Epidermal melanocyte (primary cell): ENCODE results near the gene NEURL1B.
A peak's percentile ranks its signal among the peaks of the same experiment; 100 is the strongest.

Experiments used
- DNase-seq: peaks from one replicate; pipeline ENCODE4 v3.0.0; 2011; ENCODE audit warnings: low spot score; ENCODE audit not compliant: insufficient read length

Gene NEURL1B

GRCh38 chr5:172714491-172715420, 73.7 kb downstream of the NEURL1B start:
- peak; percentile 67 for DNase-seq

DNA sequence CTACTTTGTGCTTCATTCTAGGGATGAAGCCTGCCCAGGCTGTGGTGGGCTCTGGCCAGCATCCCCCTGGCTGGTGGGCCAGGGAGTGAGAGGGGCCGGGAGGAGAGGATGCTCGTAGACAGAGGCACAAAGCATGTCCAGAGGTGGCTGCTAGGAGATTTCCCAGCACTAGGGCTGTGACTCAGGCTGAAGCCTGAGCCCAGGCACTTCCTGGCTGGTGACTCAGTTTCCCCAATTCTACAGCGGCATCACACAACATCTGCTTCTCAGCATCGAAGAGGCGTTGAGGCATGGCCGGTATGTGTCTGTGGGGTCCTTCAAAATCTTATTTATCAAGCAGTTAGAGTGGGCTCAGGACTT, 74.3 kb downstream of the NEURL1B start:
- DNase-seq, result no peak

DNA sequence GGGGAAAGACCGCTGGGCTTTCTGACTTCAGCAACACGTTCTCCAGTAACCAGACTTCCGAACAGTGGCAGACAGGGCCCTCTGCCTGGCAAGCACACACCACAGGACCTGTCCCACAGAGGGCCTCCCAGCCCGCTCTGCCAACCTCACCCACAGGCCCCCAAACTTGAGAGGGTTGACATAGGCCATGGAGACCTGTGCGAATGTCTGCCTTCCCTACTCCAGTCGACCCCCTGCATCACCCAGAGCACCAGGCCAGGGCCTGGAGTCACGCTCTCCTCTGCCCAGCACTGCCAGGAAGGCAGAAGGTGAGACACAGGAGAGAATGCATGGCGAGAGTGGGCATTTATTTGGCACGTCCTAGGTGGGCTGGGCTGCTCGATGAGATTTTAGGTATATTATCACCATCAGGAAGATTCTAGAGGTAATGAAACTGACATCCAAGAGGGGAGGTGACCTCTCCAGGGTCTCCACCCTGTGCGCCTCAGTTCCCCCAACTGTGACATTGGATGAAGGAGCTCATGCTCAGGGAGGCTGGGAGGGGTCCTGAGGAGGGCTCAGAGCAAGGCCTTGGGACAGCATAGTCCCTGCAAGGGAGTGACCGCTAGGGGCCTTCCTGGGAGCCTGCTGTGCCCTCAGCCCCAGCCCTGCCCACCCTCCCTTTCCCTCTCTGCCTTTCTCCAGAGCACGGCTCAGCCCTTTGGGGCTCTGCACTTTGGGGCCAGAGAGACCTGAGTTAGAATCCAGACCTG, 75.0 kb downstream of the NEURL1B start:
- DNase-seq, result no peak

- DNase-seq, result peak; percentile 66
Observed at GRCh38 chr5:172716796-172717313, 75.8 kb downstream of the NEURL1B start.

GRCh38 chr5:172717481-172718195, 76.6 kb downstream of the NEURL1B start:
- DNase-seq, result no peak

DNA sequence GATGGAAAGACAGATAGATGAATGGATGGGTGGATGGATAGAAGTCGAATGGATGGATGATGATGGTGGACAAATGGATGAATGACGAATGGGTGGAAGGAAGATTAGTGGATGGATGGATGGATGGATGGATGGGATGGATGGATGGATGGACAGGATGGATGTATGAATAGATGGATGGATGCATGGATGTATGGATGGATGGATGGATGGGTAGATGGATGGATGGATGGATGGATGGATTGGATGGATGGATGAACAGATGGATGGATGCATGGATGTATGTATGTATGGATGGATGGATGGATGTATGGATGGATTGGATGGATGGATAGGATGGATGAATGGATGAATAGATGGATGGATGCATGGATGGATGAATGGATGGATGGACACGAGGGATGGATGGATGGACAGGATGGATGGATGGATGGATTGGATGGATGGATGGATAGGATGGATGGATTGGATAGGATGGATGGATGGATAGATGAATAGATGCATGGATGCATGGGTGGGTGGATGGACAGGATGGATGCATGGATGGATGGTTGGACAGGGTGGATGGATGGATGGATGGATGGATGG, 77.6 kb downstream of the NEURL1B start:
- no peak for DNase-seq

- DNase-seq, result no peak
Observed at GRCh38 chr5:172719211-172719610, 78.1 kb downstream of the NEURL1B start.

DNA sequence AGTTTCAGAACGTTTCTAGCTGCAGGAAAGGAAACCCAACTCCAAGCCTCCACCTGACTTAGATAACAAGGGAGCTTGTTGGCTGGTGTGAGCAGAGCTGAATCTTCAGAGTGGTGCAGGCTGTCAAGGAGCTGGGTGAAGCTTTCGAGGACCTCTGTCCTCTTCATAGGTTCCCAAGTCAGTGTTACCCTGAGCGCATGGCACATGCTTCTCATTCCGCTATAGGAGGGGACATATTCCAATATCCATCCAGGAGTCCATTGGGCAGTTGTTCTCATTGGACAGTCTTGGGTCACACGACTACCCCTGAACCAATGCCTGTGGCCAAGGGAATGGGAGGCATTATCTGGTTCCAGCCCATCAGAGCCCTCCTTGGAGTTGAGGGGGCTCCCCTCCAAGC, 79.6 kb downstream of the NEURL1B start:
- no peak for DNase-seq

DNA sequence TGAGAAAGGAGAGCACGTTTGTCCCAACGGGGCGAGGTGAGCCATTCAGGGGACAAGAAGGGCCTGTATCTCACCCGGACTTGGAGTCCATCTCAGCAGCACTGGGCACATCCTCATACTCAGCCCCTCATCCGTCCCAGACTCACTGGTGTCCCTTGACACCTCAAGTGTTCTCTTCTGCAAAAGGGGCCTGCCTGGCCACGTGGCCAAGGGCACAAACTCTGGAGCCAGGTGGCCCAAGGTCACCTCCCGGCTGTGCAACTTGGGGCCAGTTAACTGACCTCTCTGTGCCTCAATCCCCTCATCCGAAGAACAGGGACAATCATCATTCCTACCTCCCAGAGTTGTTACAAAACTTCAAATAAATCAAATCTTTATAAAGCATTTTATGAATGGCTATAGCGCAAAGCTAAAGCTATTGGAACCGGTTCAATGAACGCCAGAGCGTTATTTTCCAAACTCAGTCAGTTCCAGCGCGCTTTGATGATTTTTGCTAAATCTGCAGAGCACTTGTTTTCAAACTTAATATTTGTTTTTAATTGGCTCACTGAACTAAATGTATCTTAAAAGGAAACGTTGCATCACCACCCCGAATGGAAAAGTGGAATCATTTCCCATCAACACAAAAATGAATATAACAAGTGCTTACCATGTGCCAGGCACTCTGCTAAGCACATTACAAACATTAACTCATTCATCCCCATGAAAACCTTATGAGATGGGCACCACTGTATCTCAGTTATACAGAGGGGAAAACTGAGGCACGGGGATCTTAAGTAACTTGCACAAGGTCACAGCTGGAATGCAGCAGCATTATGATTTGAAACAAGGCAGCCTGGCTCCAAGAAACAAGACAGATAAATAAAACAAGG, 80.6 kb downstream of the NEURL1B start:
- DNase-seq, result no peak

GRCh38 chr5:172722327-172722815, 81.3 kb downstream of the NEURL1B start:
- DNase-seq, result no peak

GRCh38 chr5:172723508-172723907, 82.4 kb downstream of the NEURL1B start:
- no peak for DNase-seq

- no peak for DNase-seq
Observed at GRCh38 chr5:172724242-172725183, 83.5 kb downstream of the NEURL1B start.

DNA sequence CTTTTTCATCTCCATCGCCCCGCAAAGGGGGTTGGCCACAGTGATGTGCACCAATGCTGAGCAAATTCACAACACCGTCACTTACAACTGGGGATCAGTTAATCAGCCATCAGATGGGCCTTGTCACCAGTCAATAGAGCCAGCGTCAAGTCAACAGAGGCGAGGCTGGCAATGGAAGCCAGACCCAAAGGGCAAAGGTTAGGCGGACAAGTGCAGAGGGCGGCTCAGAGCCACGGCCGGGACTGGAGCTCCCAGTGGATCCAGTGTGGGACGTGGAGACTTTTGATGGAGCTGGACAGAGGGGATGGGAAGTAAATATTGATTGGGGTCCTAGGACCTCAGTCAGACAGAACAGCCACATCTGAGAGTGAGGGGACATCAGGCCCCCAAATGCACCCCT, 84.2 kb downstream of the NEURL1B start:
- no peak for DNase-seq

DNA sequence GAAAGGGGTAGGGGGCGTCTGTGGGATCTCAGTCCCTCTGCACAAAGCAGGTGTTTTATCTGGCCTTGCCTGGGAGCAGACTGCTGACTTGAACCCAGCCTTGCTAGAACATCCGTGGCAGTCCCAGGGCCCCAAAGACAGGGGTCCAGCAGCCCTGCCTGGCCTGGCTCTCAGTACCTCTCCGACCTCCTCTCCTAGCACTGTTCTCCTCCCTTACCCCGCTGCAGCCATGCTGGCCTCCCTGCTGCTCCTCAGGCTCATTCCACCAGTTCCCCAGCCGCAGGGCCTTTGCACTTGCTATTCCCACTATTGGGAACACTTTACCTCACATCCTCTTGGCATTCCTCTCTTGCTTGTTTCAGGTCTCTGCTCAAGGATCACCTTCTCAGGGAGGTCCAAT, 84.7 kb downstream of the NEURL1B start:
- no peak for DNase-seq

DNA sequence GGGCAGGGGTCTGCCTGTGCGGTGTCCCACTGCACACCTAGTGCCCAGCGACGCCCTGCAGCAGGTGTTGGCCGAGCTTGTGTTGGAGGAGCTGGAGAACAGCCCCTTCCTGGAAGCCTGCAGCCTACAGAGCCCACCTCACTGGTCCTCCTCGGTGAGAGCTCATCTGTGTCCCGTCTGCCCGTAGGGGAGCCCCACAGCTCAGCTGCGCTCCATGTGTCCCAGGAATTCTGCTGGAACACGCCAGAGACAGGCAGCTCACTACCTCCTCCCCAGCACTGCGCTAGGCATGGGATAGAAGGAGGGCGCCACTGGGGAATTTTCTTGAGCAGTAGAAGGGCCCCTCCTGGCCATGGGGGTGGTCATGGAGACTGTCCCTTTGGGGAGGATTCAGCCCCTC, 85.9 kb downstream of the NEURL1B start:
- DNase-seq, result no peak

- no peak for DNase-seq
Observed at GRCh38 chr5:172727551-172727950, 86.5 kb downstream of the NEURL1B start.

GRCh38 chr5:172728481-172729241, 87.6 kb downstream of the NEURL1B start:
- DNase-seq, result no peak

DNA sequence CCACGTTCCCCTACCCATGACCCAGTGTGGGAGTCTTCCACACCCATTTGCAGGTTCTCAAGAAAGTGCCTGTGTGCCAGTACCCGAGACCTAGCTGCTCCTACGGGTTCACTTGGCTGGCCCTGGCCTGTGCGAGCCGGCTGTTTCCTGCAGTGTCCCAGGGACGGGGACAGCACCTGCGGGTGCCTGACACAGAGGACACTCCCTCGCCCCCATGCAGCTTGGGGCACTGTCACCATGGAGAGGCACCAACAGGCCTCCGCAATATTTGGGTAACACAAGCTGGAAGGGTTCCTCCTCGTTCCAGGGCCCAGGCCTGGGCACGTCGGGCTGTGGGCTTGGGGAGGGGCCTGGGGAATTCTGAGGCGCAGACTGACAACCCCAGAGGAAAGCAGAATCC, 88.5 kb downstream of the NEURL1B start:
- DNase-seq, result no peak
